Sigmoid colon (tissue), 7 donors: ENCODE results near the gene BRSK2. TPM values are rescaled to one million over a fixed set of nuclear protein-coding genes. Genes with fewer than 3 reads are reported as not detected.

ENCODE experiments used
- DNase-seq: peaks from one replicate; pipeline ENCODE4 v3.0.0-alpha.2; 2019
- H3K27ac ChIP-seq, 4 donors: fragments of 200-600 bp; sonication (generic); one replicate each; pipeline ENCODE4 v1.5.1; 2016 to 2019; ENCODE audit warnings: mild to moderate bottlenecking in 1 of 4
- H3K27me3 ChIP-seq, 3 donors: fragments of 200-600 bp; sonication (generic); one replicate each; pipeline ENCODE4 v1.5.1; 2019; ENCODE audit warnings: mild to moderate bottlenecking in 1 of 3
- H3K36me3 ChIP-seq, 4 donors: fragments of 200-600 bp; sonication (generic); one replicate each; pipeline ENCODE4 v1.5.1; 2016 to 2019
- H3K4me1 ChIP-seq, 4 donors: fragments of 200-600 bp; sonication (generic); one replicate each; pipeline ENCODE4 v1.5.1; 2017 to 2019
- H3K4me3 ChIP-seq, 4 donors: fragments of 200-600 bp; sonication (generic); one replicate each; pipeline ENCODE4 v1.5.1; 2017 to 2019; ENCODE audit warnings: mild to moderate bottlenecking in 2 of 4, moderate library complexity in 1 of 4
- H3K9me3 ChIP-seq, 4 donors: fragments of 200-600 bp in 3 of 4; sonication (generic) in 3 of 4; one replicate each; pipeline versions ENCODE4 v1.5.1 to v1.6.1; 2013 to 2019
- CTCF ChIP-seq, 4 experiments: fragments of 450-650 bp in 3 of 4; fragments of 200-600 bp in 1 of 4; IDR thresholded peaks; one replicate each; pipeline ENCODE4 v1.5.1; 2016 to 2019; ENCODE audit warnings: antibody characterized with exemption in 4 of 4, mild to moderate bottlenecking in 3 of 4, moderate library complexity in 2 of 4
- EP300 ChIP-seq, 4 donors: sonication (generic); formaldehyde crosslinking; IDR thresholded peaks; one replicate each; pipeline ENCODE4 v1.6.1; 2017; ENCODE audit warnings: antibody characterized with exemption in 4 of 4
- POLR2A ChIP-seq, 2 donors: fragments of 450-650 bp; IDR thresholded peaks; one replicate each; pipeline ENCODE4 v1.6.1; 2016; ENCODE audit warnings: antibody characterized with exemption in 2 of 2, mild to moderate bottlenecking in 2 of 2, moderate library complexity in 2 of 2
- POLR2AphosphoS5 ChIP-seq, 4 donors: sonication (generic); formaldehyde crosslinking; IDR thresholded peaks; one replicate each; pipeline ENCODE4 v1.6.1; 2017; ENCODE audit warnings: antibody characterized with exemption in 4 of 4
- WGBS, 2 donors: extraction: QIAGEN DNeasy Blood & Tissue Kit; methylation state at CpG; one replicate each; pipeline ENCODE4 v1.1.7; 2013; 5-methylcytosine and 5-hydroxymethylcytosine counted together
- intact Hi-C: fragments of 100-400 bp; cut with DNase I; formaldehyde crosslinking; loops from one replicate; pipeline ENCODE4 v1.15.1; 2023
- polyA plus RNA-seq, 3 donors: library from polyadenylated mRNA; stranded (reverse); fragments of 200-250 nt; gene quantifications; one replicate each; pipeline ENCODE4 v1.2.3, GENCODE V29; 2013
- total RNA-seq, 4 donors: library from RNA; depleted of rRNA; stranded (reverse); fragments of >200 nt; gene quantifications; one replicate each; pipeline ENCODE4 v1.1.0, GENCODE V29; 2016
- donor health status: healthy with polysubstance abuse.
- donor health status: Bipolar disorder and iron deficiency.
- donor health status: healthy.

BRSK2 gene
- total and polyA plus RNA-seq, 7 donors: 1.7 to 3.2 (median 1.9) TPM; not detected in 2

- Histone ChIP-seq H3K4me3 (no peak overlapping the region), H3K36me3 (no peaks in the 10 kb centered on the region), H3K27ac (no peak overlapping the region), H3K4me1 (no peaks in the 10 kb centered on the region), H3K27me3 (peaks cover 0 to 20% (median 0%) of the 10 kb centered on the region in 3 donors), H3K9me3 (no peaks in the 10 kb centered on the region)
- TF ChIP-seq POLR2A (IDR thresholded peaks at IDR 0.05): no peak
- TF ChIP-seq CTCF (IDR thresholded peaks at IDR 0.05): no peak
- TF ChIP-seq POLR2AphosphoS5 (IDR thresholded peaks at IDR 0.05): peak in 1 of 4 donors; percentile 11
- no peak for TF ChIP-seq EP300 (IDR thresholded peaks at IDR 0.05)
- 75 to 87% methylated on average over 30 of the region's 30 CpGs for WGBS, 2 donors
- intact Hi-C loops: no loop called here
- DNase-seq: no peak
Measured at GRCh38 chr11:1445741-1446445, 56.2 kb downstream of the BRSK2 start.

- DNase-seq: no peak
- Histone ChIP-seq H3K27me3 (peaks cover 0 to 20% (median 0%) of the 10 kb centered on the region in 3 donors), H3K27ac (no peak overlapping the region), H3K4me3 (no peak overlapping the region), H3K9me3 (no peaks in the 10 kb centered on the region), H3K4me1 (no peaks in the 10 kb centered on the region), H3K36me3 (no peaks in the 10 kb centered on the region)
- WGBS, 2 donors: 68 to 75% methylated on average over 9 of the region's 9 CpGs
- TF ChIP-seq CTCF (IDR thresholded peaks at IDR 0.05) (no peak), POLR2A (IDR thresholded peaks at IDR 0.05) (no peak), POLR2AphosphoS5 (IDR thresholded peaks at IDR 0.05) (peak in 2 of 4 donors; percentile 0 to 15), EP300 (IDR thresholded peaks at IDR 0.05) (no peak)
- intact Hi-C loops: no loop called here
Measured at GRCh38 chr11:1446623-1447022, 56.9 kb downstream of the BRSK2 start.

DNA sequence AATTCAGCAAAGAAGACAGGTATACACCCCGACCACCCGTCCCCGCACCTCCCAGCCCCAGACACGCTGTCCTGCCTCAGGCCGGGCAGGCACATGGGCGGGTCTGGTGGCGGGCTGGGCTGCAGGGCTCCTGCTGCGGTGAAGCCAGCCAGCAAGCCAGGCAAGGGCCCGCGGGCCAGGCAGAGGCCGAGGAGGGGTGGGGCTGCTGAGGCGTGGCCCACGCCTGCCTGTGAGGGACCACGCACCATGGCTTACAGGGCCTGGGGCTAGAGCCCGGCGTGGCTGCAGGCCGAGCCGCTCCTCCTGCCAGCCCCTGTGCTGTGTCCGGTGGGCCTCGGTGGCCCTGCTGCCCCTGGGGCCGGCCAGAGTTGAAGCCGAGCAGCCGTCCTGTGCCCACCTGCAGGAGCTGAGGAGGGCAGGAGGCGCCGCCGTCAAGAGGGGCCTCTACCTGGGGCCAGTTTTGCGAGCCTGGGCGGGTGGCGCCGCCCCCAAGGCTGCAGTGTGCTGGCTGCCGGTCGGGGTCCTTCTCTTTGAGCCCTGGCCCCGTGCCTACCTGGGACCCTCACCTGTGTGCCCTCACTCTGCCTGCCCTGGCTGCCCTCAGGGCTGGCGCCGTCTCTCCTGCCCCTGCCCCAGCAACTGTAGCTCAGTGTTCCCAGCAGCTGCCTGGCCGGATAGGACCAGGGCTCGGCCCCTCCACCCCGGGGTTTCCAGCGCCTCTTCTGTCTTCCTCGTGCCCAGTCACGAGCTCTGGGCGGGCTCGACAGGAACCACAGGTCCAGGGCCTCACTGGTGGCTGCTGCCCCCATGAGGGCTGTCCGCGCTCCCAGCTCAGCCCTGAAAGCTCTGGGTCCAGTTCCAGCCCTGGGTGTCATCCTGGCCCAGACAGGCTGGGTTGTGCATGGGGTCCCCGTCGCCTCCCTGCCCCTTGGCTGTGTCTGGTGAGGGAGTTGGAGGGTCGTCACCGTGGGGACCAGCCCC, 58.4 kb downstream of the BRSK2 start:
- intact Hi-C loops: no loop called here
- Histone ChIP-seq H3K27ac (no peak overlapping the region), H3K27me3 (peaks cover 0 to 8% (median 0%) of the 10 kb centered on the region in 3 donors), H3K9me3 (no peaks in the 10 kb centered on the region), H3K4me3 (no peak overlapping the region), H3K36me3 (no peaks in the 10 kb centered on the region), H3K4me1 (peaks cover 0 to 4% (median 2%) of the 10 kb centered on the region in 4 donors)
- TF ChIP-seq POLR2A (IDR thresholded peaks at IDR 0.05): no peak
- peak in 2 of 4 donors; percentile 12 to 16 for TF ChIP-seq POLR2AphosphoS5 (IDR thresholded peaks at IDR 0.05)
- 41 to 78% methylated on average over 49 of the region's 49 CpGs for WGBS, 2 donors
- DNase-seq: no peak

- WGBS, 2 donors: 59 to 62% methylated on average over 24 of the region's 24 CpGs
- no peak overlapping the region for H3K4me3 ChIP-seq
- TF ChIP-seq POLR2AphosphoS5 (IDR thresholded peaks at IDR 0.05) (peak in 3 of 4 donors; percentile 12 to 32 (median 27)), CTCF (IDR thresholded peaks at IDR 0.05) (no peak)
- H3K27ac ChIP-seq: no peak overlapping the region
- H3K4me1 ChIP-seq: peaks cover 0 to 12% (median 5%) of the 10 kb centered on the region in 4 donors
- intact Hi-C loops: no loop called here
- H3K36me3 ChIP-seq: no peaks in the 10 kb centered on the region
- no peaks in the 10 kb centered on the region for H3K9me3 ChIP-seq
- DNase-seq: no peak
- H3K27me3 ChIP-seq: peaks cover 0 to 2% (median 0%) of the 10 kb centered on the region in 3 donors
Measured at GRCh38 chr11:1448882-1449281, 59.1 kb downstream of the BRSK2 start.
